HepG2 (cell line): ENCODE results near the gene GJC2. TPM values are rescaled to one million over a fixed set of nuclear protein-coding genes. Genes with fewer than 3 reads are reported as not detected.

ENCODE experiments used
- ARHGAP35 ChIP-seq: sonication (generic); formaldehyde crosslinking; IDR thresholded peaks from 2 replicates; pipeline ENCODE4 v1.9.0; 2022; ENCODE audit warnings: mild to moderate bottlenecking, inconsistent platforms, moderate library complexity, missing genetic modification reagents, borderline replicate concordance
- GRHL1 ChIP-seq: sonication (generic); formaldehyde crosslinking; conservative IDR thresholded peaks from 2 replicates; pipeline ENCODE4 v1.8.0; 2022; ENCODE audit warnings: missing genetic modification reagents
- MLXIP ChIP-seq: sonication (generic); formaldehyde crosslinking; IDR thresholded peaks from 2 replicates; pipeline ENCODE4 v1.9.0; 2021; ENCODE audit warnings: missing genetic modification reagents, borderline replicate concordance
- MTERF4 ChIP-seq: sonication (generic); formaldehyde crosslinking; IDR thresholded peaks from 2 replicates; pipeline ENCODE4 v1.8.0; 2023; ENCODE audit warnings: mild to moderate bottlenecking, missing genetic modification reagents
- NR1H2 ChIP-seq: sonication (generic); formaldehyde crosslinking; IDR thresholded peaks from 2 replicates; pipeline ENCODE4 v1.8.1; 2022; ENCODE audit warnings: low read depth, missing genetic modification reagents, borderline replicate concordance
- SMAD9 ChIP-seq: sonication (generic); formaldehyde crosslinking; IDR thresholded peaks from 2 replicates; pipeline ENCODE4 v1.5.1; 2020; ENCODE audit warnings: mild to moderate bottlenecking, missing genetic modification reagents
- SRF ChIP-seq: IDR thresholded peaks from 2 replicates; pipeline ENCODE4 v1.6.1; 2011; ENCODE audit warnings: mild to moderate bottlenecking, low read depth, low read length, moderate library complexity
- SRSF4 ChIP-seq: fragments of 200-400 bp; formaldehyde crosslinking; IDR thresholded peaks from one replicate; pipeline ENCODE4 v1.6.1; 2018; ENCODE audit warnings: mild to moderate bottlenecking, low read depth, low read length, moderate library complexity; ENCODE audit not compliant: poor library complexity, severe bottlenecking
- ZNF235 ChIP-seq: sonication (generic); formaldehyde crosslinking; IDR thresholded peaks from 2 replicates; pipeline ENCODE4 v1.8.1; 2023; ENCODE audit warnings: mild to moderate bottlenecking, missing genetic modification reagents, borderline replicate concordance
- ZNF574 ChIP-seq: sonication (generic); formaldehyde crosslinking; IDR thresholded peaks from 2 replicates; pipeline ENCODE4 v1.4.0; 2020; ENCODE audit warnings: missing genetic modification reagents
- ZNF605 ChIP-seq: sonication (generic); formaldehyde crosslinking; IDR thresholded peaks from 2 replicates; pipeline ENCODE4 v1.8.0; 2022; ENCODE audit warnings: mild to moderate bottlenecking, missing genetic modification reagents
- ZSCAN20 ChIP-seq: sonication (generic); formaldehyde crosslinking; IDR thresholded peaks from 2 replicates; pipeline ENCODE4 v1.4.0; 2020; ENCODE audit warnings: missing genetic modification reagents, mild to moderate bottlenecking, borderline replicate concordance
- ZSCAN31 ChIP-seq: sonication (generic); formaldehyde crosslinking; IDR thresholded peaks from 2 replicates; pipeline ENCODE4 v1.5.0; 2020; ENCODE audit warnings: low read depth, mild to moderate bottlenecking, missing genetic modification reagents
- polyA plus RNA-seq, 8 experiments: library from polyadenylated mRNA; depleted of rRNA in 3 of 8; stranded (reverse) in 7 of 8; unstranded in 1 of 8; fragments of >200 nt; fragmentation: Illumina TruSeq in 4 of 8; extraction: Trizol in 4 of 8; gene quantifications; 2 replicates each; pipeline versions ENCODE4 v1.2.1 to v1.2.3, GENCODE V29; 2011 to 2016; ENCODE audit warnings: low read depth in 4 of 8, missing spikeins in 1 of 8, mixed read lengths in 1 of 8; ENCODE audit not compliant: insufficient read depth in 1 of 8
- total RNA-seq, 5 experiments: library from RNA; depleted of rRNA; stranded (reverse); fragments of >200 nt; fragmentation: Illumina TruSeq; extraction: Trizol; gene quantifications; 2 replicates each; pipeline ENCODE4 v1.2.3, GENCODE V29; 2016; ENCODE audit warnings: low read depth in 1 of 5

Gene GJC2
- total and polyA plus RNA-seq, 2 of the 13 experiments (the other 11 are each of a cell fraction or from before 2014, with no cell fraction given) = 1.6 to 3.8 TPM

- TF ChIP-seq SRF (no peak), MTERF4 (CRISPR knock-in tag) (peak; percentile 50; the same call in 1 of the 2 replicates), NR1H2 (CRISPR knock-in tag) (no peak), ZSCAN20 (CRISPR knock-in tag) (no peak), ZSCAN31 (CRISPR knock-in tag) (peak; percentile 7; the same call in 1 of the 2 replicates), SMAD9 (CRISPR knock-in tag) (no peak), GRHL1 (CRISPR knock-in tag) (no peak), MLXIP (CRISPR knock-in tag) (no peak), ZNF605 (CRISPR knock-in tag) (no peak), SRSF4 (no peak), ZNF574 (no peak), ZNF235 (CRISPR knock-in tag) (no peak), ARHGAP35 (CRISPR knock-in tag) (no peak)
These were observed 16.6 kb downstream of the GJC2 start (continued) for GRCh38 chr1:228166170-228166936.
